HEK293 (cell line): ENCODE data around the gene CORO6.

Source experiments
- GLI4 ChIP-seq: fragments of 450-650 bp; formaldehyde crosslinking; IDR thresholded peaks from 2 replicates; pipeline ENCODE4 v1.5.1; 2016; ENCODE audit warnings: missing biosample characterization, missing genetic modification characterization
- KLF1 ChIP-seq: fragments of 450-650 bp; formaldehyde crosslinking; IDR thresholded peaks from 2 replicates; pipeline ENCODE4 v1.5.1; 2016; ENCODE audit warnings: missing biosample characterization, missing genetic modification characterization
- KLF7 ChIP-seq: fragments of 450-650 bp; formaldehyde crosslinking; IDR thresholded peaks from 2 replicates; pipeline ENCODE4 v1.5.1; 2016; ENCODE audit warnings: missing biosample characterization, missing genetic modification characterization, borderline replicate concordance
- MYNN ChIP-seq: fragments of 450-650 bp; formaldehyde crosslinking; IDR thresholded peaks from 2 replicates; pipeline ENCODE4 v1.5.1; 2016; ENCODE audit warnings: missing biosample characterization, missing genetic modification characterization, borderline replicate concordance
- MZF1 ChIP-seq: fragments of 450-650 bp; formaldehyde crosslinking; IDR thresholded peaks from 2 replicates; pipeline ENCODE4 v1.5.1; 2017; ENCODE audit warnings: missing biosample characterization, missing genetic modification characterization, borderline replicate concordance
- OVOL3 ChIP-seq: fragments of 450-650 bp; formaldehyde crosslinking; IDR thresholded peaks from 2 replicates; pipeline ENCODE4 v1.5.1; 2016; ENCODE audit warnings: missing biosample characterization, missing genetic modification characterization
- SP7 ChIP-seq: fragments of 450-650 bp; formaldehyde crosslinking; IDR thresholded peaks from 2 replicates; pipeline ENCODE4 v1.5.1; 2016; ENCODE audit warnings: missing biosample characterization, missing genetic modification characterization
- TRIM28 ChIP-seq: IDR thresholded peaks from 2 replicates; pipeline ENCODE4 v1.6.1; 2011; ENCODE audit warnings: low read length, control low read depth, borderline replicate concordance
- ZNF133 ChIP-seq: fragments of 450-650 bp; formaldehyde crosslinking; IDR thresholded peaks from 2 replicates; pipeline ENCODE4 v1.5.1; 2016; ENCODE audit warnings: missing biosample characterization, missing genetic modification characterization
- ZNF146 ChIP-seq: fragments of 450-650 bp; formaldehyde crosslinking; IDR thresholded peaks from 2 replicates; pipeline ENCODE4 v1.5.1; 2016; ENCODE audit warnings: missing biosample characterization, missing genetic modification characterization
- ZNF211 ChIP-seq: fragments of 450-650 bp; formaldehyde crosslinking; IDR thresholded peaks from 2 replicates; pipeline ENCODE4 v1.5.1; 2016; ENCODE audit warnings: low read depth, missing biosample characterization, missing genetic modification characterization
- ZNF274 ChIP-seq, 2 experiments: fragments of 200-500 bp in 1 of 2; fragments of 450-650 bp in 1 of 2; sonication (Bioruptor generic) in 1 of 2; formaldehyde crosslinking in 1 of 2; IDR thresholded peaks; 2 replicates each; pipeline versions ENCODE4 v1.5.1 to v1.6.1; 2014 to 2016; ENCODE audit warnings: borderline replicate concordance in 1 of 2, inconsistent platforms in 1 of 2, low read length in 1 of 2, missing biosample characterization in 1 of 2, missing genetic modification characterization in 1 of 2
- ZNF302 ChIP-seq: fragments of 450-650 bp; formaldehyde crosslinking; IDR thresholded peaks from 2 replicates; pipeline ENCODE4 v1.5.1; 2016; ENCODE audit warnings: missing biosample characterization, missing genetic modification characterization, low read depth
- ZNF324 ChIP-seq: fragments of 450-650 bp; formaldehyde crosslinking; IDR thresholded peaks from 2 replicates; pipeline ENCODE4 v1.5.1; 2016; ENCODE audit warnings: missing biosample characterization, missing genetic modification characterization
- ZNF391 ChIP-seq: fragments of 450-650 bp; formaldehyde crosslinking; IDR thresholded peaks from 2 replicates; pipeline ENCODE4 v1.5.1; 2016; ENCODE audit warnings: low read depth, missing biosample characterization, missing genetic modification characterization, borderline replicate concordance
- ZNF404 ChIP-seq: fragments of 450-650 bp; formaldehyde crosslinking; IDR thresholded peaks from 2 replicates; pipeline ENCODE4 v1.5.1; 2017; ENCODE audit warnings: missing biosample characterization, missing genetic modification characterization
- ZNF473 ChIP-seq: fragments of 450-650 bp; formaldehyde crosslinking; IDR thresholded peaks from 2 replicates; pipeline ENCODE4 v1.5.1; 2017; ENCODE audit warnings: missing biosample characterization, missing genetic modification characterization
- ZNF548 ChIP-seq: fragments of 450-650 bp; formaldehyde crosslinking; IDR thresholded peaks from 2 replicates; pipeline ENCODE4 v1.5.1; 2016; ENCODE audit warnings: missing biosample characterization, missing genetic modification characterization
- ZNF555 ChIP-seq: fragments of 450-650 bp; formaldehyde crosslinking; conservative IDR thresholded peaks from 2 replicates; pipeline ENCODE4 v1.5.1; 2017; ENCODE audit warnings: missing biosample characterization, mild to moderate bottlenecking, missing genetic modification characterization, inconsistent platforms
- ZNF600 ChIP-seq: fragments of 450-650 bp; formaldehyde crosslinking; IDR thresholded peaks from 2 replicates; pipeline ENCODE4 v1.5.1; 2016; ENCODE audit warnings: missing biosample characterization, missing genetic modification characterization
- ZNF658 ChIP-seq: fragments of 450-650 bp; formaldehyde crosslinking; IDR thresholded peaks from 2 replicates; pipeline ENCODE4; 2016; ENCODE audit warnings: missing biosample characterization, missing genetic modification characterization
- ZNF660 ChIP-seq: fragments of 450-650 bp; IDR thresholded peaks from 2 replicates; pipeline ENCODE4 v1.5.1; 2018; ENCODE audit warnings: missing biosample characterization, mild to moderate bottlenecking, missing genetic modification characterization
- ZNF768 ChIP-seq: fragments of 450-650 bp; formaldehyde crosslinking; IDR thresholded peaks from 2 replicates; pipeline ENCODE4 v1.5.1; 2018; ENCODE audit warnings: missing biosample characterization, mild to moderate bottlenecking, missing genetic modification characterization
- ZNF837 ChIP-seq: fragments of 450-650 bp; formaldehyde crosslinking; IDR thresholded peaks from 2 replicates; pipeline ENCODE4 v1.5.1; 2016; ENCODE audit warnings: missing biosample characterization, missing genetic modification characterization
- TF ChIP-seq, protein P1 (sequence below): fragments of 450-650 bp; formaldehyde crosslinking; IDR thresholded peaks from 2 replicates; pipeline ENCODE4 v1.5.1; 2016; ENCODE audit warnings: missing biosample characterization, missing genetic modification characterization, low read depth
- TF ChIP-seq, protein P2 (sequence below): fragments of 450-650 bp; formaldehyde crosslinking; IDR thresholded peaks from 2 replicates; pipeline ENCODE4 v1.5.1; 2016; ENCODE audit warnings: missing biosample characterization, missing genetic modification characterization
- TF ChIP-seq, protein P3 (sequence below): fragments of 450-650 bp; formaldehyde crosslinking; IDR thresholded peaks from 2 replicates; pipeline ENCODE4 v1.5.1; 2016; ENCODE audit warnings: missing biosample characterization, missing genetic modification characterization
- TF ChIP-seq, protein P4 (sequence below): fragments of 450-650 bp; formaldehyde crosslinking; IDR thresholded peaks from 2 replicates; pipeline ENCODE4 v1.5.1; 2016; ENCODE audit warnings: missing biosample characterization, missing genetic modification characterization, borderline replicate concordance

Gene CORO6

DNA sequence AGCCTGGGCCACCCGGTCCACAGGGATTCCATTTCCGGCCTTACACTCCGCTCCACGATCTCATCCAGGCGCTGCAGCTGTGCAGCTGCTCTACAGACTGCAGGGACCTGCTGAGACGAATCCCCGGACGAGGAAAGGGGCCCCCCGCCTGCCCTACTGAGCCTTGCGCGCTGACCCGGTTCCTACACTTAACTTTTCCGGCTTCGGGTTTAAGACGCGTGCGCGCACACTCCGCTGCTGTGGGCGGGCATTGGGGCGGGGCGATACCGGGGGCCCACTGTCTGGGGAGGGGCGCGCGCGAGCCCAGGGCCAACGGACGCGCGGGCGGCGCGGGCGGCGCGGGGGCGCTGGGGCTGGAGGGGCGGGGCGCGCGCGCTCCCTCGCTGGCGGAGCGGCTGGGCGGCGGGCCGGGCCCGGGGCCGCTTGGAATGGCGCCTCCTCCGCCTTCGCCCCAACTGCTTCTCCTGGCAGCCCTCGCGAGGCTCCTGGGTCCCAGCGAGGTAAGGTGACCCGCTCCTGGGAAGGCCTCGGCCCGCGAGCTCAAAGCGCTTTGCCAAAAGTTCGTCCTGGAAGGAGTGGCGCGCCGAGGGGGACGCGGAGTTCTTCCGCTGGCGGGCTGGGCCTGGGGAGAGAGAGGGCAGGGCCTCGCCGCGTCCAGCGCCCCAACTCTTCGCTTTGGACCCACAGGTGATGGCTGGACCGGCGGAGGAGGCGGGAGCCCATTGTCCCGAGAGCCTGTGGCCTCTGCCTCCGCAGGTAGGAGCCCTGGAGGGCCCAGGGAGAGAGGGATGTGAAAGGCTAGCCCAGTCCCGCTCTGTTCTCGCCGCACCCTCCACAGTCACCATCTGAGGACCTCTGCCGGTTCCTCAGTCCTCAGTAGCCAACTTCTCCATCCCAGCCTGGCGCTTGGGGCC is 54.1 kb downstream of the CORO6 start, which contains the start of gene TP53I13 (continued):
- no peak for TF ChIP-seq MZF1 (tag by site-specific recombination)
- TF ChIP-seq, protein P1, sequence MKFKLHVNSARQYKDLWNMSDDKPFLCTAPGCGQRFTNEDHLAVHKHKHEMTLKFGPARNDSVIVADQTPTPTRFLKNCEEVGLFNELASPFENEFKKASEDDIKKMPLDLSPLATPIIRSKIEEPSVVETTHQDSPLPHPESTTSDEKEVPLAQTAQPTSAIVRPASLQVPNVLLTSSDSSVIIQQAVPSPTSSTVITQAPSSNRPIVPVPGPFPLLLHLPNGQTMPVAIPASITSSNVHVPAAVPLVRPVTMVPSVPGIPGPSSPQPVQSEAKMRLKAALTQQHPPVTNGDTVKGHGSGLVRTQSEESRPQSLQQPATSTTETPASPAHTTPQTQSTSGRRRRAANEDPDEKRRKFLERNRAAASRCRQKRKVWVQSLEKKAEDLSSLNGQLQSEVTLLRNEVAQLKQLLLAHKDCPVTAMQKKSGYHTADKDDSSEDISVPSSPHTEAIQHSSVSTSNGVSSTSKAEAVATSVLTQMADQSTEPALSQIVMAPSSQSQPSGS (tag by site-specific recombination): no peak
- TF ChIP-seq, protein P2, sequence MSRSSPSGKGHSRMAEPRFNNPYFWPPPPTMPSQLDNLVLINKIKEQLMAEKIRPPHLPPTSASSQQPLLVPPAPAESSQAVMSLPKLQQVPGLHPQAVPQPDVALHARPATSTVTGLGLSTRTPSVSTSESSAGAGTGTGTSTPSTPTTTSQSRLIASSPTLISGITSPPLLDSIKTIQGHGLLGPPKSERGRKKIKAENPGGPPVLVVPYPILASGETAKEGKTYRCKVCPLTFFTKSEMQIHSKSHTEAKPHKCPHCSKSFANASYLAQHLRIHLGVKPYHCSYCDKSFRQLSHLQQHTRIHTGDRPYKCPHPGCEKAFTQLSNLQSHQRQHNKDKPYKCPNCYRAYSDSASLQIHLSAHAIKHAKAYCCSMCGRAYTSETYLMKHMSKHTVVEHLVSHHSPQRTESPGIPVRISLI (tag by site-specific recombination): no peak
- TF ChIP-seq KLF7: 0 out of 2 replicates have a peak, but pooled peaks have one; percentile 35
- TF ChIP-seq ZNF146: peak; percentile 32; the same call in 1 of the 2 replicates
- no peak for TF ChIP-seq ZNF274 (IDR thresholded peaks at IDR 0.05; ENCODE audit: low read length)
- no peak for TF ChIP-seq ZNF274 (tag by site-specific recombination; IDR thresholded peaks at IDR 0.05; ENCODE audit: borderline replicate concordance)
- TF ChIP-seq ZNF548 (tag by site-specific recombination): no peak
- TF ChIP-seq OVOL3 (tag by site-specific recombination): peak; percentile 63
- 0 out of 2 replicates have a peak, but pooled peaks have one; percentile 46 for TF ChIP-seq ZNF391
- TF ChIP-seq ZNF658 (tag by site-specific recombination): no peak
- TF ChIP-seq ZNF768: no peak
- 0 out of 2 replicates have a peak, but pooled peaks have one; percentile 39 for TF ChIP-seq ZNF324 (tag by site-specific recombination)
- no peak for TF ChIP-seq ZNF302
- TF ChIP-seq, protein P3, sequence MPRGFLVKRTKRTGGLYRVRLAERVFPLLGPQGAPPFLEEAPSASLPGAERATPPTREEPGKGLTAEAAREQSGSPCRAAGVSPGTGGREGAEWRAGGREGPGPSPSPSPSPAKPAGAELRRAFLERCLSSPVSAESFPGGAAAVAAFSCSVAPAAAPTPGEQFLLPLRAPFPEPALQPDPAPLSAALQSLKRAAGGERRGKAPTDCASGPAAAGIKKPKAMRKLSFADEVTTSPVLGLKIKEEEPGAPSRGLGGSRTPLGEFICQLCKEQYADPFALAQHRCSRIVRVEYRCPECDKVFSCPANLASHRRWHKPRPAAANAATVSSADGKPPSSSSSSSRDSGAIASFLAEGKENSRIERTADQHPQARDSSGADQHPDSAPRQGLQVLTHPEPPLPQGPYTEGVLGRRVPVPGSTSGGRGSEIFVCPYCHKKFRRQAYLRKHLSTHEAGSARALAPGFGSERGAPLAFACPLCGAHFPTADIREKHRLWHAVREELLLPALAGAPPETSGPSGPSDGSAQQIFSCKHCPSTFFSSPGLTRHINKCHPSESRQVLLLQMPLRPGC (tag by site-specific recombination): no peak
- no peak for TF ChIP-seq ZNF133 (tag by site-specific recombination)
- TF ChIP-seq, protein P4, sequence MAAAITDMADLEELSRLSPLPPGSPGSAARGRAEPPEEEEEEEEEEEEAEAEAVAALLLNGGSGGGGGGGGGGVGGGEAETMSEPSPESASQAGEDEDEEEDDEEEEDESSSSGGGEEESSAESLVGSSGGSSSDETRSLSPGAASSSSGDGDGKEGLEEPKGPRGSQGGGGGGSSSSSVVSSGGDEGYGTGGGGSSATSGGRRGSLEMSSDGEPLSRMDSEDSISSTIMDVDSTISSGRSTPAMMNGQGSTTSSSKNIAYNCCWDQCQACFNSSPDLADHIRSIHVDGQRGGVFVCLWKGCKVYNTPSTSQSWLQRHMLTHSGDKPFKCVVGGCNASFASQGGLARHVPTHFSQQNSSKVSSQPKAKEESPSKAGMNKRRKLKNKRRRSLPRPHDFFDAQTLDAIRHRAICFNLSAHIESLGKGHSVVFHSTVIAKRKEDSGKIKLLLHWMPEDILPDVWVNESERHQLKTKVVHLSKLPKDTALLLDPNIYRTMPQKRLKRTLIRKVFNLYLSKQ (tag by site-specific recombination): no peak
- TF ChIP-seq GLI4 (tag by site-specific recombination): no peak
- no peak; the same call in 1 of the 2 replicates for TF ChIP-seq KLF1 (tag by site-specific recombination)
- TF ChIP-seq ZNF555 (tag by site-specific recombination): no peak
- no peak for TF ChIP-seq ZNF837 (tag by site-specific recombination)
- TF ChIP-seq MYNN (tag by site-specific recombination): peak; percentile 29; the same call in 1 of the 2 replicates
- no peak for TF ChIP-seq ZNF211 (tag by site-specific recombination)
- no peak; the same call in 1 of the 2 replicates for TF ChIP-seq ZNF600 (tag by site-specific recombination)
- no peak for TF ChIP-seq ZNF404 (tag by site-specific recombination)
- peak; percentile 41 for TF ChIP-seq SP7
- TF ChIP-seq ZNF473 (tag by site-specific recombination): no peak
- no peak for TF ChIP-seq TRIM28
- TF ChIP-seq ZNF660 (tag by site-specific recombination): peak; percentile 10; the same call in 1 of the 2 replicates
